Lower lobe of right lung (tissue), 2 donors: ENCODE results near the gene AKIRIN2. TPM values are rescaled to one million over a fixed set of nuclear protein-coding genes. Genes with fewer than 3 reads are reported as not detected.
"Not testable (repeated sequence)": the region's sequence is repeated elsewhere in the genome, so short reads cannot be mapped to it uniquely, and the experiment has no call there.

Experiments used
- ATAC-seq, 2 donors: fragments of 200-7000 bp; cut with Tn5 transposase; one replicate each; pipeline ENCODE4 v1.9.1; 2020 to 2022; ENCODE audit warnings: mild to moderate bottlenecking in 2 of 2, moderate library complexity in 2 of 2
- DNase-seq: peaks from one replicate; pipeline ENCODE4 v3.0.0-alpha.2; 2020
- H3K27ac ChIP-seq: fragments of 200-600 bp; one replicate; pipeline ENCODE4 v1.8.0; 2022
- H3K27me3 ChIP-seq: fragments of 200-600 bp; one replicate; pipeline ENCODE4 v1.8.0; 2022; ENCODE audit warnings: low read depth
- H3K36me3 ChIP-seq: fragments of 200-600 bp; one replicate; pipeline ENCODE4 v1.8.0; 2022; ENCODE audit warnings: mild to moderate bottlenecking
- H3K4me1 ChIP-seq: fragments of 200-600 bp; one replicate; pipeline ENCODE4 v1.8.0; 2022
- H3K4me3 ChIP-seq: fragments of 200-600 bp; one replicate; pipeline ENCODE4 v1.8.0; 2022; ENCODE audit warnings: mild to moderate bottlenecking
- H3K9me3 ChIP-seq: fragments of 200-600 bp; one replicate; pipeline ENCODE4 v1.8.0; 2022
- intact Hi-C: fragments of 100-400 bp; cut with DNase I; formaldehyde crosslinking; loops from one replicate; pipeline ENCODE4 v1.11.0; 2022
- total RNA-seq: library from RNA; stranded (reverse); fragmentation: NEBNext Ultra II Directional; extraction: Animal tissue kit (Norgen Biotek cat#: 25700); gene quantifications from one replicate; pipeline ENCODE4 v1.2.1, GENCODE V29; 2021
- TF ChIP-seq, protein P1 (sequence below): fragments of 200-600 bp; IDR thresholded peaks from one replicate; pipeline ENCODE4 v1.8.0; 2022; ENCODE audit warnings: antibody characterized with exemption, mild to moderate bottlenecking
- donor health status: DM: no; HTN: yes; CAD: no; lungs with severe emphysema.

AKIRIN2 gene
- total RNA-seq, 1 donor from 2014 or later, result 67.6 TPM

GRCh38 chr6:87692086-87692485, 9.9 kb downstream of the AKIRIN2 start:
- no peaks in the 10 kb centered on the region for H3K36me3 ChIP-seq
- ATAC-seq, result no peak
- intact Hi-C loops, result no loop called here
- no peaks in the 10 kb centered on the region for H3K9me3 ChIP-seq
- no peaks in the 10 kb centered on the region for H3K27me3 ChIP-seq
- peaks cover 89% of the 10 kb centered on the region for H3K4me1 ChIP-seq
- no peak overlapping the region for H3K4me3 ChIP-seq
- no peak for DNase-seq
- TF ChIP-seq, protein P1, sequence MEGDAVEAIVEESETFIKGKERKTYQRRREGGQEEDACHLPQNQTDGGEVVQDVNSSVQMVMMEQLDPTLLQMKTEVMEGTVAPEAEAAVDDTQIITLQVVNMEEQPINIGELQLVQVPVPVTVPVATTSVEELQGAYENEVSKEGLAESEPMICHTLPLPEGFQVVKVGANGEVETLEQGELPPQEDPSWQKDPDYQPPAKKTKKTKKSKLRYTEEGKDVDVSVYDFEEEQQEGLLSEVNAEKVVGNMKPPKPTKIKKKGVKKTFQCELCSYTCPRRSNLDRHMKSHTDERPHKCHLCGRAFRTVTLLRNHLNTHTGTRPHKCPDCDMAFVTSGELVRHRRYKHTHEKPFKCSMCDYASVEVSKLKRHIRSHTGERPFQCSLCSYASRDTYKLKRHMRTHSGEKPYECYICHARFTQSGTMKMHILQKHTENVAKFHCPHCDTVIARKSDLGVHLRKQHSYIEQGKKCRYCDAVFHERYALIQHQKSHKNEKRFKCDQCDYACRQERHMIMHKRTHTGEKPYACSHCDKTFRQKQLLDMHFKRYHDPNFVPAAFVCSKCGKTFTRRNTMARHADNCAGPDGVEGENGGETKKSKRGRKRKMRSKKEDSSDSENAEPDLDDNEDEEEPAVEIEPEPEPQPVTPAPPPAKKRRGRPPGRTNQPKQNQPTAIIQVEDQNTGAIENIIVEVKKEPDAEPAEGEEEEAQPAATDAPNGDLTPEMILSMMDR, result no peak
- H3K27ac ChIP-seq, result no peak overlapping the region

DNA sequence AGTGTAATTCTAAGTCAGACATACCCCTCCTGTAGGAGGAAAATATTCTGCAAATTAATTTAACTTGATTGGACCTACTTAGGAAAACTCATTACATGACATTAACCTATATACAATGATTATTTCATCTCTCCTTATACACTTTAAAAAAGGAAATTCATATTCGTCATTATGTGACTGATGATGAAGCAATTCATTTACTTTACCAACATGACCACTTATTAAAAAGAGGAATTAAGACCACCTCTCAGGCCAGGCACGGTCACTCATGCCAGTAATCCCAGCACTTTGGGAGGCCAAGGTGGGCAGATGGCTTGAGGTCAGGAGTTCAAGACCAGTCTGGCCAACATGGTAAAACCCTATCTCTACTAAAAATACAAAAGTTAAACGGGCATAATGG, 11.6 kb downstream of the AKIRIN2 start:
- intact Hi-C loops, result no loop called here
- ATAC-seq (no peak), DNase-seq (no peak)
- Histone ChIP-seq H3K9me3 (no peaks in the 10 kb centered on the region), H3K4me1 (peaks cover 84% of the 10 kb centered on the region), H3K4me3 (no peak overlapping the region), H3K36me3 (no peaks in the 10 kb centered on the region), H3K27me3 (no peaks in the 10 kb centered on the region), H3K27ac (no peak overlapping the region)
- TF ChIP-seq, protein P1, result no peak

GRCh38 chr6:87687893-87688292, 14.1 kb downstream of the AKIRIN2 start:
- ATAC-seq, H3K36me3 ChIP-seq, H3K27ac ChIP-seq, H3K4me3 ChIP-seq, intact Hi-C loops, H3K27me3 ChIP-seq, DNase-seq, H3K9me3 ChIP-seq: not testable (repeated sequence)
- peaks cover 72% of the 10 kb centered on the region for H3K4me1 ChIP-seq

DNA sequence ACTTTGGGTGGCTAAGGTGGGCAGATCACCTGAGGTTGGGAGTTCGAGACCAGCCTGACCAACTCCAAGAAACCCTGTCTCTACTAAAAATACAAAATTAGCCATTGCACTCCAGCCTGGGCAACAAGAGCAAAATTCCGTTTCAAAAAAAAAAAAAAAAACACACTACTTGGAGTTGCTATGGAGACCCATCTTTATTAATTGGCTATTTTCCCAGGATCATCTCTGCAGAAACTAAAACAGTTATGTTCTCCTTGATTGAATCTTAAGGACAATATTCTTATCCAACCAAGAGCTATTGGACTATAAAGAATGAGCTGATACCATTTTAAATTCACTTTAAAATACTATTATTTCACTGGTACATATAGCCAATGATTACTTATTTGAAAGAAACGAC, 14.7 kb downstream of the AKIRIN2 start:
- Histone ChIP-seq H3K36me3 (no peaks in the 10 kb centered on the region), H3K27ac (no peak overlapping the region), H3K9me3 (no peaks in the 10 kb centered on the region), H3K4me3 (no peak overlapping the region), H3K4me1 (peaks cover 68% of the 10 kb centered on the region), H3K27me3 (no peaks in the 10 kb centered on the region)
- ATAC-seq (no peak), DNase-seq (no peak)
- TF ChIP-seq, protein P1, result no peak
- intact Hi-C loops, result no loop called here

DNA sequence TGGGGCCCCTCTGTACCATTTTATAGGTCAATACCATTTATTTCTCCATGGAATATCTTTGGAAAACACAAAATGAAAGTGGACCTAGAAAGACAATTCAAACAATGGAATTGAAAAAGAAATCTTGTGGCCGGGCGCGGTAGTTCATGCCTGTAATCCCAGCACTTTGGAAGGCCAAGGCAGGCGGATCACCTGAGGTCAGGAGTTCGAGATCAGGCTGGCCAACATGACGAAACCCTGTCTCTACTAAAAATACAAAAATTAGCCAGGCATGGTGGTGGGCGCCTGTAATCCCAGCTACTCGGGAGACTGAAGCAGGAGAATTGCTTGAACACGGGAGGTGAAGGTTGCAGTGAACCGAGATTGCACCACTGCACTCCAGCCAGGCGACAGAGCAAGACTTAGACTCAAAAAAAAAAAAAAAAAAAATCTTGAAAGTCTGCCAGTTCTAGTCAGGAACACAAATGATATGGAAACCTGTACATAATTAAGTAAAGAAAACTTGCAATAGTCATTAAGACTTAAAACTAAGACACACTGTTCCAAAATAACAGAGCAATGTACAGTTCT, 15.3 kb downstream of the AKIRIN2 start:
- H3K4me3 ChIP-seq, ATAC-seq, H3K27ac ChIP-seq, DNase-seq, H3K36me3 ChIP-seq, H3K9me3 ChIP-seq, H3K27me3 ChIP-seq, intact Hi-C loops: not testable (repeated sequence)
- peaks cover 68% of the 10 kb centered on the region for H3K4me1 ChIP-seq

DNA sequence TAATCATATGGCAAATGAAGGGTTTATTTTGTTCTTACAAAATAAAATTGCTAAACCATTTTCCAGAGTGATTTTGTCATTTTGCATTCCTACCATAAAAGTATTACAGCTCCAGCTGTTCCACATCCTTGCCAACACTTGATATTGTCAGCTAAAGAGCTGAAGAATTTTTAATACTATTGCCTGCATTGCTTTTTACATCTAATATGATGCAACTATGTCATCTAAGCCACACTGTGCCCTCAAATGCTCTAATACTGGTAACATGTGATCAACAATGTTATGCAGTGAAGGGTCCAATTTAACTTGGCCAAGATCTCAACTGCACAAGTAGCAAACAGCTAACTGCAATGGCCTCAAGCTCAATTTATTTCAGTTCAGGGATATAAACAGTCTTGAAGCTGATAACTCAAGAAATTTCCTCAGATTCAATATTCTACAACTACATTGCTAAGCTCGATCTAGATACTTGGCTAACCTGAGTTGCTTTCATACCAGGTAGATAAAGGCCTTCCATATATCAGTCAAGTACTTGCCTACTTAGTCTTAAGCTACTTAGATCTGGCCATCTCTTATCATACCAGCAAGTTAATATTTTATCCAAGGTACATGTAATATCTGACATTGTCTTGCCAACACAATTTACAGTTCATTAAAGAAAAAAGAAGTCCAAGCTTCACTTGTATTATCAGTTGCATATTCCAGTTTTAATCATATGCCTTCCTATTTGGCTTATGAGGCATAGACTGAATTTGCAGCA, 17.0 kb downstream of the AKIRIN2 start:
- Histone ChIP-seq H3K9me3 (no peaks in the 10 kb centered on the region), H3K4me1 (peaks cover 53% of the 10 kb centered on the region), H3K27me3 (no peaks in the 10 kb centered on the region), H3K36me3 (peaks cover 12% of the 10 kb centered on the region), H3K4me3 (no peak overlapping the region), H3K27ac (no peak overlapping the region)
- no peak for DNase-seq
- TF ChIP-seq, protein P1, result no peak
- peak; percentile 47 to 72 for ATAC-seq
- intact Hi-C loops, result no loop called here
